ENCODE results near the gene RPL28.
A peak's percentile ranks its signal among the peaks of the same experiment; 100 is the strongest.
"Not testable (repeated sequence)": the region's sequence is repeated elsewhere in the genome, so short reads cannot be mapped to it uniquely, and the experiment has no call there.

RPL28 gene

DNA sequence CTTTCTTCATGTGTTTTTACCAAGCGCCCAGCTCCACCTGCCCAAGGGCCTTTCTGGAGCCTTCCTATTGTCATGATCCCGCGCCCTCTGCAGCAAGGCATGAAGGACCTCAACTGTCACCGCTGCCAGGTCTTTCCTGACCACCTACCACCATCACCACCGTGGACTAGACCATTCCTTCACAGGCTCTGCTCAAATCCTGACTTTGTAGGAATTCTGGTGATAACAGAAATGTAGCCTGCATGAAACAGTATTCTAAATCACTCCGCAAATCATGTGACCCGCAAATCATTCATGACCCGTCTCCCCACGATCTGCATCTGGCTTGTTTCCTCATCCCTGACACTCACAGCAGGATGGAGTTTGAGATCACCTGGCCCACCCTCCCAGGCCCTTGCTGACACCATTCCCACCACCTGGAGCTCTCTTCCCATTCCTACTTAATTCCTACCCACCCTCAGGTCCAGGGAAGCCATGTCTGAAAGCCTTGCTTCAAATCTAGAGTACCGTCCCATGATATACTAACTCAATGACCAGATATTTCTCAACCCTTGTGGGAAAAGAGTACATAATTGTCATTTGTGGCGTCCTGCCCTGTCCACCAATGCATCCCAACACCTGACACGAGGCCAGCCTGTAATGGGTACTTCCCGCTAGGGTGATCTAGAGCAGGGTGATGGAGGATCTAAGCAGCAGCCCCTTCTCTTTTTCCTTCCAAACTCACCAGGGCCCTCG, 20.5 kb downstream of the RPL28 start:
- Histone ChIP-seq H3K9me3 (ENCODE audit: control insufficient read depth, insufficient read depth, low read depth, low read length) (peaks cover 4% of the 10 kb centered on the region; the same call in 1 of the 2 replicates), H3K27me3 (ENCODE audit: control insufficient read depth, insufficient read depth, low read length) (no peaks in the 10 kb centered on the region), H3K36me3 (ENCODE audit: control insufficient read depth, insufficient read depth, low read length) (peaks cover 49% of the 10 kb centered on the region), H3K4me3 (ENCODE audit: low read depth, low read length) (peak overlapping the region; percentile 79), H3K27ac (ENCODE audit: low read depth, low read length) (no peak overlapping the region), H3K9ac (ENCODE audit: low read length) (peak overlapping the region; percentile 87), H3K4me1 (ENCODE audit: control insufficient read depth, insufficient read depth, low read length) (peaks cover 22% of the 10 kb centered on the region)

DNA sequence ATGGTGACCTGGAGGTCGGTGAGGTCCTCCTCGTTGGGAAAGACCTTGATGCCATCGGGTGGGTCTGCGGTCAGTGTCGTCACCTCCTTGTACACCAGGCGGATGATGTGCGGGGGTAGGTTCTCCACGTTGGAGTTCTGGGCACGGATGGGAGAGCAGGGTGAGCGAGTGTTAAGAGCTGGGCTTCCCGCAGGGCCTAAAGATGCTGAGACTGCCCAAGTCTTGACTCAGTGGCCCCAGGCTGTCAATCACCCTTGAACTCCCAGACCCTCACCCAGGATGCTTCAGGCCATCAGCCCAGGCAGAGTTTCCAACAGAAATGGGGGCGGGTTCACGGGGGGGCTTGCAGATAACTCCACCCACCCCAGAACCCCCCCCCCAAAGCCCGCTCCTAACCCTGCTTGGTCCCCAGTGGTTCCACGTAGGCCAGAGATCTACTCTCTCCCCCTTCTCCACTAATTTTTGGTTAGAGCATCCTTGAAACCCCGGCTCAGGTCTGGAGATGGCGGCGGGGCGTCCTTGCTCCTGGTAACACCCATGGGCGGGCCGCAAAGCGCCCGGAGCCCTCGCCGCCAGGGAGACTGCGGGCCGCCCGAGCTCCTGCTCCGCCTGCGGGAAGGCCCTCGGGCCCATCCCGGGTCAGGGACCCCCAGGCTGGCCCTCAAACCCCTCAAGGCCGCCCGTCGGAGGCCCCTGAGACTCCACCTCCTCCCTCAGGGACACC, 21.3 kb downstream of the RPL28 start:
- Histone ChIP-seq H3K9ac (ENCODE audit: low read length) (peak overlapping the region; percentile 87), H3K27ac (ENCODE audit: low read depth, low read length) (peak overlapping the region; percentile 100), H3K36me3 (ENCODE audit: control insufficient read depth, insufficient read depth, low read length) (peaks cover 44% of the 10 kb centered on the region), H3K9me3 (ENCODE audit: control insufficient read depth, insufficient read depth, low read depth, low read length) (peaks cover 4% of the 10 kb centered on the region; the same call in 1 of the 2 replicates), H3K27me3 (ENCODE audit: control insufficient read depth, insufficient read depth, low read length) (no peaks in the 10 kb centered on the region), H3K4me1 (ENCODE audit: control insufficient read depth, insufficient read depth, low read length) (peaks cover 22% of the 10 kb centered on the region), H3K4me3 (ENCODE audit: low read depth, low read length) (peak overlapping the region; percentile 79)

DNA sequence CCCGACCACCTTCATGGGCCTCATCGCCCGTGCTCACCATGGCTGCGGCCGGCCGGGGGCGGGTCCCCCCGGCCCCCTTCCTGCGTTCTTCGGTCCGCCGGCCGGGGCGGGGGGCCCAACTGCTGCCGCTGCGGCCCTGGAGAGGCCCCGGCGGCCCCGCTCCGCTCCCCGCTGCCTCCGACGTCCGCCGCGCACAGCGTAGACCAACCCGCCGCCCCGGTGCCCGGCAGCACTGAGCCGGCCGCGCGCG, 21.7 kb downstream of the RPL28 start, which contains the start of gene UBE2S:
UBE2S (minus strand) TSS at position 239 of the 250 bp plus-strand sequence; CDS start at position 40, 199 bp downstream.
- Histone ChIP-seq H3K27ac (ENCODE audit: low read depth, low read length) (peak within 1 kb of the TSS; percentile 100), H3K36me3 (ENCODE audit: control insufficient read depth, insufficient read depth, low read length) (peaks cover 39% of the 10 kb centered on the region), H3K4me1 (ENCODE audit: control insufficient read depth, insufficient read depth, low read length) (peaks cover 22% of the 10 kb centered on the region), H3K9ac (ENCODE audit: low read length) (peak within 1 kb of the TSS; percentile 87), H3K4me3 (ENCODE audit: low read depth, low read length) (peak within 1 kb of the TSS; percentile 79)
- not testable (repeated sequence) for H3K9me3 ChIP-seq (ENCODE audit: control insufficient read depth, insufficient read depth, low read depth, low read length); H3K27me3 ChIP-seq (ENCODE audit: control insufficient read depth, insufficient read depth, low read length)

DNA sequence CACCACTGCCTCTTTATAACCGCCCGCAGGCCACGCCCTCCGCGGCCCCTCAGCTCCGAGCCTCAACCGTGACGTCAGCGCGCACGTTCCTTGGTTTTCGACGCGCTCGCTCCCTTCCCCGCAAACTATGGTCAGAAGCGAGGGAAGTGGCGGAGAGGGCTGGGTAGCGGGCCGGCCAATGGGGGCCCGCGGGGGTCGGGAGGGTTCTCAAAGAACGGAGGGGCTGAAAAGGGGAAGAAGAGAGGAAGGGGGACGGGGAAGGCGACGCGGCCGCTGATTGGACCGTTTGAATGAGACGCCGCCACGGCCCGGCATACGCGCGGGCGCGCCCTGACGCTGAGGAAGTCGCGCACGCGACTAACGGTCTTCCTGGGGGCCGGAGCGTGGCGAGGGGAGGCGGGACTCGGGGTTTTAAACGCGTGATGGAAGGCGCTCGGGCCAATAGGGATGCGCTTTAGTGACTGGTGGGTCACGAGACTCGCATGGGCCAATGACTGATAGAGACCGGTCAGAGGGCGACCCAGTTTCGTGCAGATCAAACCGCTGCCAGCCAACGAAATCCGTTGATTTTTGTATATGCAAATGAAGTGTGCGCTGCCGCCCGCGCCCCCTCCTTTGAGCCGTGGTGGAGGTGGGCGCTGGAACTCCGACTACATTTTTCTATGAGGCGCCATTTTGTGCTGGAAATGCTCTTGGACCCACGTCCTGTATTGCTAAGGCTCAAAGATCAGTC, 22.2 kb downstream of the RPL28 start:
- peak overlapping the region; percentile 100 for H3K27ac ChIP-seq (ENCODE audit: low read depth, low read length)

DNA sequence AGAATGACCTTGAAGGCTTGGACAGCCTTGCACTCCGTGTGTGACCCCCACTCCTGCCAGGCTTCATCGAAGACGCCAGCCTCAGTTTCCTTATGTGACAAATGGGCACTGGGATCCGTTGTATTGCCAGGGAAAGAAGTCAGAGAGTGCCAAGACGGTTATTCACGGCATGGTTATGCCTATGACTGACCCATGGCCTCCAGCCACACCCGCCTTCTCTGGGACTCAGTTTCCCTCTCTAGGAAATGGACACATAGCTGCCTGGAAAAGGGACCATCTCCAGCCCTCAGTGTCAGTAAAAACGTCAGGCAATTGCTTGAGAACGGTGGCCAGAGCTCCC, 22.8 kb downstream of the RPL28 start:
- Histone ChIP-seq H3K4me3 (ENCODE audit: low read depth, low read length) (peak overlapping the region; percentile 48), H3K27me3 (ENCODE audit: control insufficient read depth, insufficient read depth, low read length) (no peaks in the 10 kb centered on the region), H3K36me3 (ENCODE audit: control insufficient read depth, insufficient read depth, low read length) (peaks cover 28% of the 10 kb centered on the region), H3K4me1 (ENCODE audit: control insufficient read depth, insufficient read depth, low read length) (peaks cover 22% of the 10 kb centered on the region), H3K9me3 (ENCODE audit: control insufficient read depth, insufficient read depth, low read depth, low read length) (peaks cover 4% of the 10 kb centered on the region; the same call in 1 of the 2 replicates), H3K9ac (ENCODE audit: low read length) (peak overlapping the region; percentile 62), H3K27ac (ENCODE audit: low read depth, low read length) (peak overlapping the region; percentile 84)

More for the DNA sequence above, 22.2 kb downstream of the RPL28 start:
- Histone ChIP-seq H3K27me3 (ENCODE audit: control insufficient read depth, insufficient read depth, low read length) (no peaks in the 10 kb centered on the region), H3K4me1 (ENCODE audit: control insufficient read depth, insufficient read depth, low read length) (peaks cover 22% of the 10 kb centered on the region), H3K9me3 (ENCODE audit: control insufficient read depth, insufficient read depth, low read depth, low read length) (peaks cover 4% of the 10 kb centered on the region; the same call in 1 of the 2 replicates), H3K4me3 (ENCODE audit: low read depth, low read length) (peak overlapping the region; percentile 79), H3K9ac (ENCODE audit: low read length) (peak overlapping the region; percentile 87), H3K36me3 (ENCODE audit: control insufficient read depth, insufficient read depth, low read length) (peaks cover 34% of the 10 kb centered on the region)

DNA sequence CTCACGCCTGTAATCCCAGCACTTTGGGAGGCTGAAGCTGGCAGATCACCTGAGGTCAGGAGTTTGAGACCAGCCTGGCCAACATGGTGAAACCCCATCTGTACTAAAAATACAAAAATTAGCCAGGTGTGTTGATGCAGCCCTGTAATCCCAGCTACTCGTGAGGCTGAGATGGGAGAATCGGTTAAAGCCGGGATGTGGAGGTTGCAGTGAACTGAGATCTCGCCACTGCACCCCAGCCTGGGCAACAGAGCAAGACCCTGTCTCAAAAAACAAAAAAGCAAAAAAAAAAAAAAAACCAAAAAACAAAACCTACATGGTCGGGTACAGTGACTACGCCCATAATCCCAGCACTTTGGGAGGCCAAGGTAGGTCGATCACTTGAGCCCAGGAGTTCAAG, 23.4 kb downstream of the RPL28 start:
- H3K4me3 ChIP-seq (ENCODE audit: low read depth, low read length); H3K27me3 ChIP-seq (ENCODE audit: control insufficient read depth, insufficient read depth, low read length); H3K27ac ChIP-seq (ENCODE audit: low read depth, low read length); H3K9me3 ChIP-seq (ENCODE audit: control insufficient read depth, insufficient read depth, low read depth, low read length); H3K9ac ChIP-seq (ENCODE audit: low read length): not testable (repeated sequence)
- peaks cover 23% of the 10 kb centered on the region for H3K36me3 ChIP-seq (ENCODE audit: control insufficient read depth, insufficient read depth, low read length)
- peaks cover 22% of the 10 kb centered on the region for H3K4me1 ChIP-seq (ENCODE audit: control insufficient read depth, insufficient read depth, low read length)

DNA sequence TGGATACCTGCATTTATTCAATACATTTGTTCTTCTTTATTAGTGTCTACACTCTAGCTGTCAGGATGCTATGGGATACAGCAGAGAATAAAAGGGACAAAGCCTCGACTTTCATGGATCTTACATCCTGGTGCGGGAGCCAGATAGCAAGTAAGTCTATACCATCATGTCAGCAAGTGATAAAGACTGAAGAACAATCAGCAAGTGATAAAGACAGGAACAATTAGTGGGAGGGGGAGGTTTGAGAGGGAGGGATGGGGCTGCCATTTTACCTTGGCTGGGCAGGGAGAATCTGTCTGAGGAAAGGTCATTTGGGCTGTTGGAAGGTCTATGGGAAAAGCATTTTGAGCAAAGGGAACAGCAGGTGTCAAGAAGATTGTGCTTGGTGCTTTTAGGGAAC, 24.4 kb downstream of the RPL28 start:
- peaks cover 4% of the 10 kb centered on the region; the same call in 1 of the 2 replicates for H3K9me3 ChIP-seq (ENCODE audit: control insufficient read depth, insufficient read depth, low read depth, low read length)
- H3K4me3 ChIP-seq (ENCODE audit: low read depth, low read length): no peak overlapping the region
- H3K27me3 ChIP-seq (ENCODE audit: control insufficient read depth, insufficient read depth, low read length): no peaks in the 10 kb centered on the region
- peaks cover 22% of the 10 kb centered on the region for H3K4me1 ChIP-seq (ENCODE audit: control insufficient read depth, insufficient read depth, low read length)
- H3K27ac ChIP-seq (ENCODE audit: low read depth, low read length): no peak overlapping the region
- H3K9ac ChIP-seq (ENCODE audit: low read length): no peak overlapping the region
- peaks cover 17% of the 10 kb centered on the region for H3K36me3 ChIP-seq (ENCODE audit: control insufficient read depth, insufficient read depth, low read length)

DNA sequence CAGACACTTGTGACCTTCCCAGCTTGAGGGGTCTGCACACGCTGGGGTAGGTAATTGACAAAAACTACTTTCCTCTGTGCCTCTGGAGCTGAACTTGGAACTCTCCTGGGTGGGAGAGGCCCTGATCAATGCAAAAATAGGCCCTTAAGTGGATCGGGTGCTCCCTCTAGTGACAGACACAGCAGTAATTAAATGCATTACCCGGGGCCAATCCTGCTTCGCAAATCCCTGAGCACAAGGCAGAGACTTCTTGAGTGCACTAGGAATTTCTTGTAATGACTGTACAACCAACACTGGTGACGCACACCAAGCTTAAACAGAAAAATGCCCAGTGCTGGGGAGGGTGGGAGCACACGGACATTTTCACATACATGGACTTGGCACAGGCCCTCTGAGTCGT, 32.5 kb downstream of the RPL28 start:
- peaks cover 10% of the 10 kb centered on the region for H3K27me3 ChIP-seq (ENCODE audit: control insufficient read depth, insufficient read depth, low read length)
- H3K27ac ChIP-seq (ENCODE audit: low read depth, low read length): no peak overlapping the region
- 0 out of 2 replicates have a peak, but pooled peaks cover 2% of the 10 kb centered on the region for H3K4me1 ChIP-seq (ENCODE audit: control insufficient read depth, insufficient read depth, low read length)
- no peak overlapping the region for H3K9ac ChIP-seq (ENCODE audit: low read length)
- H3K36me3 ChIP-seq (ENCODE audit: control insufficient read depth, insufficient read depth, low read length): no peaks in the 10 kb centered on the region
- H3K4me3 ChIP-seq (ENCODE audit: low read depth, low read length): no peak overlapping the region
- H3K9me3 ChIP-seq (ENCODE audit: control insufficient read depth, insufficient read depth, low read depth, low read length): peaks cover 3% of the 10 kb centered on the region; the same call in 1 of the 2 replicates

DNA sequence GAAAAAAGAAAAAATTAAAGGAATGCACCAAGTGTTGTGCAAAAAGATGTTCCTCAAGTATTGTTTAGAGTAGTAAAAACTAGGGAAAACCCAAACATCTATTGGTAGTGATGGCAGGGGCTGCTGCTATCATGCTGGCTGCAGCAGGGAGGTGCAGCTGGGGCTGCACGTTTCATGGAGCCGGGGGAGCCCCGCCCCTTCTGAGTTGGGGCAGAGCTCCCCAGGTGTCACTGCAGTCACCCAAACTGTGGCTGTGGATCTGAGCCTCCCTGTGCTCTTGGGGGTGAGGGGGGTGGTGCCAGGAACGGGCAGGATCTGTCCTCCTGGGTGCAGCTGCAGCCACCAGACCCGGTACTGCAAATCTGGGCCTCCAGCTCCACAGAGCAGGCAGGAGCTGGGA, 33.4 kb downstream of the RPL28 start:
- H3K27ac ChIP-seq (ENCODE audit: low read depth, low read length): no peak overlapping the region
- H3K4me3 ChIP-seq (ENCODE audit: low read depth, low read length): no peak overlapping the region
- H3K9ac ChIP-seq (ENCODE audit: low read length): no peak overlapping the region
- no peaks in the 10 kb centered on the region for H3K36me3 ChIP-seq (ENCODE audit: control insufficient read depth, insufficient read depth, low read length)
- peaks cover 3% of the 10 kb centered on the region; the same call in 1 of the 2 replicates for H3K9me3 ChIP-seq (ENCODE audit: control insufficient read depth, insufficient read depth, low read depth, low read length)
- peaks cover 13% of the 10 kb centered on the region for H3K27me3 ChIP-seq (ENCODE audit: control insufficient read depth, insufficient read depth, low read length)
- H3K4me1 ChIP-seq (ENCODE audit: control insufficient read depth, insufficient read depth, low read length): 0 out of 2 replicates have a peak, but pooled peaks cover 2% of the 10 kb centered on the region

DNA sequence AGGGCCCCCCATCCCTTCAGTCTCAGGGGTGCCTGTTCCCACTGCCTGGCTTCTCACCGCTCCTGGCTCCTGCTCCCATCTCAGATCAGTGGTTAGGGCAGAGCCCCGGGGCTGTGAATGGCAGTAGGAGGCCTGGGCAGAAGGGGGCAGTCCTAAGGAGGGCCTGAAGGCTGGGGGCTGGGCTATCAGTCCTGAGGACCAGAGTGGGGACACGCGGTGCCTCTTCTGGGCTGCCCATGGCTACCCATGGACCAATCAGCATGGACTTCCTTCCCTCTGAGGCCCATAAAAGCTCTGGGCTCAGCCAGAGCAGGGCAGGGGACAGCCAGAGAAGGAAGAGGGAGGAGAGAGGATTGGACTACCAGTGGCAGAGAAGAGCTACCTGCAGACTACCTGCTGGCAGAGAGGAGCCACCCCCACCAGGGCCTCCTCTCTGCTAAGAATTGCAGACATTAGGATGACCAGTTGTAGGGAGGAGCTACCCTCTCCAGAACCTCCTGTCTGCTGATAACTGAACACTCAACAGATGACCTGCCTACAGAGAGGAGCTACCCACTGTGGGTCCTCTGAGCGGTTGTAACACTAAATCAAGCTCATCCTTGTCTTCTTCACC, 34.0 kb downstream of the RPL28 start:
- H3K9ac ChIP-seq (ENCODE audit: low read length): no peak overlapping the region
- H3K36me3 ChIP-seq (ENCODE audit: control insufficient read depth, insufficient read depth, low read length): no peaks in the 10 kb centered on the region
- peaks cover 3% of the 10 kb centered on the region; the same call in 1 of the 2 replicates for H3K9me3 ChIP-seq (ENCODE audit: control insufficient read depth, insufficient read depth, low read depth, low read length)
- H3K4me1 ChIP-seq (ENCODE audit: control insufficient read depth, insufficient read depth, low read length): 0 out of 2 replicates have a peak, but pooled peaks cover 2% of the 10 kb centered on the region
- peaks cover 15% of the 10 kb centered on the region for H3K27me3 ChIP-seq (ENCODE audit: control insufficient read depth, insufficient read depth, low read length)
- H3K4me3 ChIP-seq (ENCODE audit: low read depth, low read length): no peak overlapping the region
- no peak overlapping the region for H3K27ac ChIP-seq (ENCODE audit: low read depth, low read length)

Data from HUES6 (cell line).